ENCODE results near the gene TENM4.

DNA sequence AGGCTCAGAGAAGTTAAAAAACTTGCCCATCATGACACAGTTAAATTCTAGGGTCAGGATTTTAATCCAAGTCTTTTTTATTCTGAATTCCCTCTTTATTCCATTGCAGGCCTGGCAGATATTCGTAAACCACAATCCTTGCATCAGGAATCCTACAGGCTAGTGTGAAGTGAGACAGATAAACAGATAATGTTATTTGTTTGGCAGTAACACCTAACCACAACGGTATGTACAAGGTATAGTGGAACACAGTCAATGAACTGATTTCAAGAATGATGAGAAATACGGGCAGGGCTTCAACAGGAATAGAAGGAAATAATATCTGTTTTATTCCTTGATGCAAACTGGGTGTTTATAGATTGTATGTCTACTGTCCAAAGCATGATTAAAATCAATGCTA, 834.2 kb downstream of the TENM4 start:
- TF ChIP-seq, protein P1, sequence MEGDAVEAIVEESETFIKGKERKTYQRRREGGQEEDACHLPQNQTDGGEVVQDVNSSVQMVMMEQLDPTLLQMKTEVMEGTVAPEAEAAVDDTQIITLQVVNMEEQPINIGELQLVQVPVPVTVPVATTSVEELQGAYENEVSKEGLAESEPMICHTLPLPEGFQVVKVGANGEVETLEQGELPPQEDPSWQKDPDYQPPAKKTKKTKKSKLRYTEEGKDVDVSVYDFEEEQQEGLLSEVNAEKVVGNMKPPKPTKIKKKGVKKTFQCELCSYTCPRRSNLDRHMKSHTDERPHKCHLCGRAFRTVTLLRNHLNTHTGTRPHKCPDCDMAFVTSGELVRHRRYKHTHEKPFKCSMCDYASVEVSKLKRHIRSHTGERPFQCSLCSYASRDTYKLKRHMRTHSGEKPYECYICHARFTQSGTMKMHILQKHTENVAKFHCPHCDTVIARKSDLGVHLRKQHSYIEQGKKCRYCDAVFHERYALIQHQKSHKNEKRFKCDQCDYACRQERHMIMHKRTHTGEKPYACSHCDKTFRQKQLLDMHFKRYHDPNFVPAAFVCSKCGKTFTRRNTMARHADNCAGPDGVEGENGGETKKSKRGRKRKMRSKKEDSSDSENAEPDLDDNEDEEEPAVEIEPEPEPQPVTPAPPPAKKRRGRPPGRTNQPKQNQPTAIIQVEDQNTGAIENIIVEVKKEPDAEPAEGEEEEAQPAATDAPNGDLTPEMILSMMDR (IDR thresholded peaks at IDR 0.05), result no peak
- no peak for TF ChIP-seq POLR2A (IDR thresholded peaks at IDR 0.05)
